GM10266 (cell line): ENCODE data around the gene GNA14.

ENCODE experiments used
- DNase-seq: peaks from one replicate; pipeline ENCODE4 v3.0.0; 2012; ENCODE audit errors: extremely low spot score
- CTCF ChIP-seq: IDR thresholded peaks from 2 replicates; pipeline ENCODE4 v1.5.1; 2012; ENCODE audit warnings: mild to moderate bottlenecking, low read depth; ENCODE audit not compliant: control insufficient read depth, insufficient read depth; ENCODE audit errors: missing control alignments

GNA14 gene

DNA sequence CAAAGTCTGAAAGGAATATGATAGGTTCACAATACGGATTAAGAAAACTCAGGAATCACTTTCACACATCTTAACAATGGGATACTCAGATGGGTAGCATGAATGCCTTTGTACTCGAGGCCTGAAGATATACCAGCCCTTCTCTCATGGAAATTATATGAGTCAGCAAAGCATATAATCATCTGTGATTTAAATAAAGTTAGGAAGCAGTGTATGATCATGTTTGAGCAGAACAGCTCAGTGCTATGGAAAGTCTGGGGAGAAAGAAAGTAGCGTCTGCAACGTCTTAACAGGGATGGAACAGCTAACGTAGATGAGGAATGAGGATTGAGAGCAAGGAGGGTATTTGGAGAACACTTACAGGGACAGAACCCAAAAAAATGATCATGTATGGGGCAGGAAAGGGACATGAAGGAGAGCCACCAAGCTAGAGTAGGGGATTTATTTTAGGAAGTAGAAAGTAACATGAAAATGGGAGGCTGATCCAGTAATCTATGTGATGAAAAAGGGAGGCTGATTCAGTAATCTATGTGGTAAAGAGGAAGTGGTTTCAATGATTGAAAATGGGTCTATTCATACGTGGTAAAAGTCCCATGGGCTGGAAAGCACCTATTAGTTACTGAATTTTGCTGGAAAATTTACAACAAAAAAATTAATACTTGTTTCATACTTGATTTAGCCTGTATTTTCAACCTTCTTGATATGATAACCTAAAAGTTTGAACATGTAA lies 85.9 kb downstream of the GNA14 start:
- TF ChIP-seq CTCF = no peak
- DNase-seq = no peak

- DNase-seq = no peak
- no peak for TF ChIP-seq CTCF
These were observed 86.6 kb downstream of the GNA14 start for GRCh38 chr9:77561331-77562018.

DNA sequence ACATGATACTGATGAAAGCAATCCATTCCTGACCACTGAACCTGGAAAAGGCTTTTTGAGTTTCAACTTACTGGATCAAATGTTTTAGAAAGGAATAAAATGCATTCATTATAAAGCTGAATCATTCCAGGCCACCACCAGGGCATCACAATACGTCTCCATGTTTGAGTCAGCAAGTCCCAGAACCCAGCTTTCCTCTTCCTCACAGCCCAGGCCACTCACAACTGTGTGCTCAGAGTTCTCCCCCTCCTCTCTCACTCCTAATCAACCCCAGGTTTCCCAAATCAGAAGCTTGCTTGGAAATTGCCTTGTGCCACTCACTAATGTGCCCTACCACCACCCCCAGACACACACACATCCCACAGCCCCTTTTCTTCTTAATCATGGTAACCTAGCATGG lies 91.7 kb downstream of the GNA14 start:
- no peak for DNase-seq
- no peak for TF ChIP-seq CTCF

GRCh38 chr9:77554586-77555105 lies 93.5 kb downstream of the GNA14 start:
- DNase-seq = no peak
- no peak for TF ChIP-seq CTCF

DNA sequence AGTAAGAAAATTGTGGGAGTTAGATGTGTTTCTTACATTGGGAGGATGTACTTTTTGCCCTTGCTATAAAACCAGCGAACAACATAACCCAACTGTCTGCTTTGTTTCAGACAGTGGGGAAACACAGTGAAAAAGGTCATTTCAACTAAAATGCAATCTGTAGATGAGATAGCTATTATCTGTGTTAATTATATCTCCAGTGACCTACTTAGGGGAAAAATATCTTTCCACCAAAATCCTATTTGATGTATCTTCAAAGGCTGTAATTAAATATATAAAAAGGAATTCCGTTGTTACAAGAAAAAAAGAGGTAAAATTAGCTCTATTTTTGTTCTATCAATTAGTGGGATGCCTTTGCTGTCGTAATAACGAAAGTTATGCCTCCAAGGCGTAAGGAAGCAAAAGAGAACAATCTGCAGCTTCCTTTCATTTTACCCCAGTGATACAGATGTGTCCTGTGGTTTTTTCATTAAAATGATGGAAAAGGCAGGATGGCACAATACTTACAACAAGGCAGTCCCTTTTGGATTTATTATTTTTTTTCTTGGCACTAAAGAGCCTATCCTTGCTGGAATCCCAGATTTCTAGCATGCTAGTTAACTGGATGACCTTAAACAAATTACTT lies 100.9 kb downstream of the GNA14 start:
- TF ChIP-seq CTCF = no peak
- DNase-seq = no peak

- TF ChIP-seq CTCF = no peak
- no peak for DNase-seq
These were observed 101.7 kb downstream of the GNA14 start for GRCh38 chr9:77546376-77546950.
